ENCODE measurements around the gene PRKN.

DNA sequence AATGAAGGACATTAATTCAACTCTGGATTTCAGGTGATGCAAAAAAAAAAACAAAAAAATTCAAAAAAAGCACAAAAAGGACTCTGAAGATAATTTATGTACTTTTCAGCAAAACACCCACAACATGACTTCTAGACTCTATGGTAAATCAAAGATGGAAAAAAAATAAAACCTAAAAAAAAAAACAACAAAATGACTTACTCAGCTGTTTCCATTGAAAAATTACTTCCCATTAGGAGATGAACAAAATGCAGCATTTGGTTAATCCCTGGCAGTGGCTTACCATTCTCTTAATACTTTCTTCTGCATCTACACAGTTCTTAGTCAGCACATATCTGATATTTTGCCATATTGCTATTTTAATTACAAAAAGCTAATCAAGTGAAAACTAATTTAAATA lies 572.6 kb downstream of the PRKN start:
- TF ChIP-seq, protein P1, sequence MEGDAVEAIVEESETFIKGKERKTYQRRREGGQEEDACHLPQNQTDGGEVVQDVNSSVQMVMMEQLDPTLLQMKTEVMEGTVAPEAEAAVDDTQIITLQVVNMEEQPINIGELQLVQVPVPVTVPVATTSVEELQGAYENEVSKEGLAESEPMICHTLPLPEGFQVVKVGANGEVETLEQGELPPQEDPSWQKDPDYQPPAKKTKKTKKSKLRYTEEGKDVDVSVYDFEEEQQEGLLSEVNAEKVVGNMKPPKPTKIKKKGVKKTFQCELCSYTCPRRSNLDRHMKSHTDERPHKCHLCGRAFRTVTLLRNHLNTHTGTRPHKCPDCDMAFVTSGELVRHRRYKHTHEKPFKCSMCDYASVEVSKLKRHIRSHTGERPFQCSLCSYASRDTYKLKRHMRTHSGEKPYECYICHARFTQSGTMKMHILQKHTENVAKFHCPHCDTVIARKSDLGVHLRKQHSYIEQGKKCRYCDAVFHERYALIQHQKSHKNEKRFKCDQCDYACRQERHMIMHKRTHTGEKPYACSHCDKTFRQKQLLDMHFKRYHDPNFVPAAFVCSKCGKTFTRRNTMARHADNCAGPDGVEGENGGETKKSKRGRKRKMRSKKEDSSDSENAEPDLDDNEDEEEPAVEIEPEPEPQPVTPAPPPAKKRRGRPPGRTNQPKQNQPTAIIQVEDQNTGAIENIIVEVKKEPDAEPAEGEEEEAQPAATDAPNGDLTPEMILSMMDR (tag by site-specific recombination; IDR thresholded peaks at IDR 0.05), result no peak
- TF ChIP-seq ZNF629 (tag by site-specific recombination; IDR thresholded peaks at IDR 0.05), result no peak
- TF ChIP-seq ZNF548 (tag by site-specific recombination; IDR thresholded peaks at IDR 0.05), result no peak
- TF ChIP-seq ZNF791 (tag by site-specific recombination; IDR thresholded peaks at IDR 0.05), result no peak
- TF ChIP-seq ZNF660 (tag by site-specific recombination; IDR thresholded peaks at IDR 0.05), result no peak
- TF ChIP-seq ZNF155 (tag by site-specific recombination; IDR thresholded peaks at IDR 0.05), result no peak
- TF ChIP-seq ZNF76 (tag by site-specific recombination; IDR thresholded peaks at IDR 0.05; ENCODE audit: borderline replicate concordance, low read depth), result no peak
- no peak for TF ChIP-seq ZNF133 (tag by site-specific recombination; IDR thresholded peaks at IDR 0.05)
- no peak for TF ChIP-seq ZNF274 (IDR thresholded peaks at IDR 0.05; ENCODE audit: low read length)
- TF ChIP-seq ZNF274 (tag by site-specific recombination; IDR thresholded peaks at IDR 0.05; ENCODE audit: borderline replicate concordance), result no peak
- TF ChIP-seq HOXC10 (CRISPR knock-in tag; IDR thresholded peaks at IDR 0.05), result no peak
- TF ChIP-seq, protein P2, sequence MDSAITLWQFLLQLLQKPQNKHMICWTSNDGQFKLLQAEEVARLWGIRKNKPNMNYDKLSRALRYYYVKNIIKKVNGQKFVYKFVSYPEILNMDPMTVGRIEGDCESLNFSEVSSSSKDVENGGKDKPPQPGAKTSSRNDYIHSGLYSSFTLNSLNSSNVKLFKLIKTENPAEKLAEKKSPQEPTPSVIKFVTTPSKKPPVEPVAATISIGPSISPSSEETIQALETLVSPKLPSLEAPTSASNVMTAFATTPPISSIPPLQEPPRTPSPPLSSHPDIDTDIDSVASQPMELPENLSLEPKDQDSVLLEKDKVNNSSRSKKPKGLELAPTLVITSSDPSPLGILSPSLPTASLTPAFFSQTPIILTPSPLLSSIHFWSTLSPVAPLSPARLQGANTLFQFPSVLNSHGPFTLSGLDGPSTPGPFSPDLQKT (IDR thresholded peaks at IDR 0.05; ENCODE audit: borderline replicate concordance, low read depth, low read length), result no peak
- TF ChIP-seq ZFP37 (tag by site-specific recombination; IDR thresholded peaks at IDR 0.05), result no peak
- TF ChIP-seq ZNF555 (tag by site-specific recombination; conservative IDR thresholded peaks at IDR 0.05), result no peak
